Measurements from ENCODE around the gene TLE6.
"Not testable (repeated sequence)": the region's sequence is repeated elsewhere in the genome, so short reads cannot be mapped to it uniquely, and the experiment has no call there.

The TLE6 gene

GRCh38 chr19:2974342-2975041, 2.9 kb upstream of the TLE6 start:
- no peak for DNase-seq

DNA sequence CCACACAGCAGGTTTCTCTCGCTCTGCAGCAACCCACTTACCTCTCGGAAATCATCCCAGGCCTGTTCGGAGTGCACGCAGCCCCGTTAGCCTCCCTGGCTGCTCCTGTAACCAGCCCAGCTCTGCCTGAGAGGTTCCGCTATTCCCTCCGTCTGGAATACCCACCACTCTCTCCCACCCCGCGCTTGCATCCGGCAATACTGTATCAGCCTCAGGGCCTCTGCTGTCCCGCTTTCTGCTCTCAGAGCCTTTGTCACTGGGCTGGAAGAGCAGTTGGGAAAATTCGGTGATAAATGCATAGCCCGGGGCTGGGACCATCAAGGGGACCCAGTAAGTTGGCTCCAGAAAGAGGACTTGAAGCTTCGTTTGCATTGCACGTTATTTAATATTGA, 759 bp upstream of the TLE6 start:
- DNase-seq, result no peak

GRCh38 chr19:2977746-2978138, 378 bp downstream of the TLE6 start:
- no peak for DNase-seq

DNA sequence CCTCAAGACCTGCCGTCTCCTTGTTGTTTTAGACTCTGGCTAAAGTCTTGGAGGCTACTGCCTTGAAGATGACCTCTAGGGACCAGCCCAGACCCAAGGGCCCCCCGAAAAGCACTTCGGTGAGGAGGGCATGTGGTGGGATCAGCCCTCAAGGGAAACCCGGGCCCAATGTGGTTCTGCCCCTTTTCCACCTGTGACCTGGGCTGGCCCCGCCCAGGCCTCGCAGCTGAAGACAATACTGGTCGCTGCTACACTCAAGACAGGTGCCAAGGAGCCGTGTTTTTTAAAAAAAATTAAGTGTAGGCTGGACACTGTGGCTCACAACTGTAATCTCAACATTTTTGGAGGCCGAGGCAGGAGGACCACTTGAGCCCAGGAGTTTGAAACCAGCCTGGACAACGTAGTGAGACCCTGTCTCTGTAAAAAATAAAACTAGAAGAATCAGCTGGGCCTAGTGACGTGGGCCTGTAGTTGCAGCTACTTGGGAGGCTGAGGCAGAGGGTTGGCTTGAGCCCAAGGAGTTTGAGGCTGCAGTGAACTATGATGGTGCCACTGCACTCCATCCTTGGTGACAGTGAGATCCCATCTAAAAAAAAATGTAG, 903 bp downstream of the TLE6 start:
- no peak for DNase-seq

DNA sequence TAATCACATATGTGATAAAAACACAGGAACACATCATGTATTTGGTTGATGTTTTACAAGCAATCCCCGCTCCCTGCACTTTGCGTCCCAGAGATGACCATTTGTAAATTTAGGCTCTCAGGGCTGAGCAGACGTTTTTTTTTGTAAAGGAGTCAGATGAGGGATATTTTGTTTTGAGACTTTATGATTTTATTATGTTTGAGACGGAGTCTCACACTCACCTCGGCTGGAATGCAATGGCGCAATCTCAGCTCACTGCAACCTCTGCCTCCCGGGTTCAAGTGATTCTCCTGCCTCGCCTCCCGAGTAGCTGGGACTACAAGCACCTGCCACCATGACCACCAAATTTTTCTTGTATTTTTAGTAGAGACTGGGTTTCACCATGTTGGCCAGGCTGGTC, 1.4 kb downstream of the TLE6 start:
- no peak for DNase-seq

GRCh38 chr19:2981898-2982297, 4.5 kb downstream of the TLE6 start:
- no peak for DNase-seq

DNA sequence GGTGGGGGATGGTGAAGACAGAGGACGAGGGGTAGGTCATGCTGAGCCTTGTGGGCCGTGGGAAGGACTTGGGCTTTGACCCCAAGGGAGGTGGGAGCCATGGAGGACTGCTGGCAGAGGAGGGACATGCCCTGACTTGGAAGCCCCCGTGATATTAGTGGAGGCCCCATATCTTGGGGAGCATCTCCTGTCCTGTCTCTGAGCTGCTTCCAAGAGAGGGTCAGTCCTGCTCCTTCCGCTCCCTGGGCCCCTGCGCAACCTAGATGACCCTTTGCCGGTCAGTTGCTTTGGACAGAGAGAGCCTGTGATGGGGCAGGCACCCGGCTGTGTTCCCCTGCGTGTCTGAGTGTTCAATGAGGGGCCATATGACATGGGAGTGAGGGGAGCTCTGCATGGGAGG, 5.2 kb downstream of the TLE6 start:
- no peak for DNase-seq

DNA sequence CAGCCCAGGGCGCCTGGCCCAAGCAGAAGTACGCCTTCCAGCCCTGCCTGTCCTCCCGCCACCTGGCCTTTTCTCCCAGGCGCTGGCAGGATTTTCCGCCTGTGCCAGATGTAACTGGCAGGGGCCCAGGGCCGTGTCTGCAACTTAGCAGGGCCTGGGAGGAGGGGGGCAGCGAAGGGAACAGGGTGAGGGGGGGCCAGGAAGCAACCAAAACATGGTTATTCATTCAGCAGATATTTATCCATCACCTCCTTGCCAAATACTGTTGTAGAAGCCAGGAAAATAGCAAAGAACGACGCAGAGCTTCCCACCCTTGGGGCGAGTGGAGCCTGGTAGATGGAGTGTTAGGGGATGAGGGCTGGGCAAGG, 5.6 kb downstream of the TLE6 start:
- DNase-seq, result no peak

DNA sequence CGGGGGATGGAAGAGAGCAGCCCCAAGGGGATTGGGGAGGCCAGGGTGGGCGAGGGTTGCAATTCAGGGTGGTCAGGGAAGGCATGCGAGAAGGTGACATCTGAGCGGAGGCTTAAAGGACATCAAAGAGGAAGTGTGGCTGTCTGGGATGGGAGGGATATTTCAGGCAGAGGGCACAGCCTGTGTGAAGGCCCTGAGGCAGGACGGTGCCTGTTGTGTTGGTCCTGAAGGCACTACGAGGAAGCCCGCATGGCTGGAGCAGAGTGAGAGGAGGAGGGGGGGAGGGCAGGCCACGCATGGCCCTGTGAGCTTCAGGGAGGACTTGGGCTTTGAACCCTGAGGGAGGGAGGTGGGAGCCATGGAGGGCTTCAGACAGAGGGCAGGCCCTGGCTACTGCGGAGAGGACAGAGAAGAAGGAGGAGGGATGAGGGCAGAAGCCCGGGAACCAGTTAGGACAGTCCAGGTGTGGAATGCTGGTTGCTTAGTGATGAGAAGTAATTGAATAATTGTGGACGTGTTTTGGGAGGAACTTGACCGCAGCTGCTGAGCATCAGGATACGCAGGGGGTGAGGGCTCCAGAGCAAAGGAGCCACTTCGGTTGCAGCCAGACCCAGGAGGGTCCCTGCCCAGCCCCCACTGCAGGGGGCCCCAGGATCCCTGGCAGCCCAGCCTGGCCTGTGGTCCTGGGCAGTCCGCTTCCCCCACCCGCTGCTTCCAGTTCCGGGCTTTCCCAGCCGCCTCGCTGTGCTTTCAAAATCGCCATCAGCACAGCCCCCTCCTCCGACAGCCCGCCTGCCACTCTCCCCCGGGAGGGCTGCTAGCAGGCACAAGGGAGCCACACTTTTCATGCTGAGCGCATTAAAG, 6.2 kb downstream of the TLE6 start:
- DNase-seq, result no peak

DNA sequence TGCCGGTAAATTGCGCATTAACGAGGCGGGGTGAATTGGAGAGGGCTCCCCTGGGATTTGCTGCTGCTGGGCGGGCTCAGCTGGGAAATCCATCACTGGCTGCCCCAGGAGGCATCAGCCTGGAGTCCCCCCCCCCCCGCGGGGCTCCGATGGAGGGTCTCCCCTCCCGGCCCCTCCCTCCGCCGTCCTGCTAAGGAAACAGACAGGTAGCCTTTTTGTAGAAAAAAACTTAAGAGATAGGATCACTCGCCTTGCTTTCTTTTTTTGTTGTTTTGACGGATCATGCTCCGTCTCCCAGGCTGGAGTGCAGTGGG, 6.8 kb downstream of the TLE6 start:
- no peak for DNase-seq

DNA sequence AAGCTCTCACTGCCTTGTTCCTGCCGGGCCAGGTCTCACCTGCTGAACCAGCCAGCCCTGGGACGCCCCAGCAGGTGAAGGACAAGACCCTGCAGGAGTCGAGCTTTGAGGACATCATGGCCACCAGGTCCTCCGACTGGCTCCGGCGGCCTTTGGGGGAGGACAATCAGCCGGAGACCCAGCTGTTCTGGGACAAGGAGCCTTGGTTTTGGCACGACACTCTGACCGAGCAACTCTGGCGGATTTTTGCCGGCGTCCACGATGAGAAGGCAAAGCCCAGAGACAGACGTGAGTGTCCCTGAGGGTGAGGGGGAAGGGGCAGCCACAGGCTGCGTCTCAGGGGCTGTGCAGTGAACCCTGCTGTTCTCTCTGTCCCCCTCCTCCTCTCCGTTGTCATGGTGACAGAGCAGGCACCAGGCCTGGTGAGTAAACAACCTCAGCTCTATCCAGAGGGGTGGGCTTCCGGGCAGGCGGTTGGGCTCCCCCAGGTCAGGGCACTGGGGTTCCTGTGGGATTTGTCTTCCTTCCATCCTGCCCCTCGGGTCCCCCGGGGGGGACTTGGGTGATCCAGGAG, 9.7 kb downstream of the TLE6 start:
- no peak for DNase-seq

DNA sequence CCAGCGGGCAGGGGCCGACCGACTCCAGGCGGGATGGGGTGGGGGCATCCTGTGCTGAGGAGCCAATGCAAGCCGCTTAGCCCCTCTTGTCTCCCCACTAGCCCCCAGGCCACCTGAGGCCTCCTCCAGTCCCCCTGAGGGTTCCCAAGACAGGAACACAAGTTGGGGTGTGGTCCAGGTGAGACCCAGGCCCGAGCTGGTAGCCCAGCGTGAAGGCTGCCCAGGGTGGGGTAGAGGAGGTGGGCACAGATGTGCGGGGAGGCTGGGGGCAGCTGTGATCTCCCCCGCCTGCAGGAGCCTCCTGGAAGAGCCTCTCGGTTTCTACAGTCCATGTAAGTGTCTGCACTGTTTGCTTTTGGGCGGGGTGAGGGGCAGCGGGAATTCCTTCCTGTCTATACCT, 10.4 kb downstream of the TLE6 start:
- no peak for DNase-seq

DNA sequence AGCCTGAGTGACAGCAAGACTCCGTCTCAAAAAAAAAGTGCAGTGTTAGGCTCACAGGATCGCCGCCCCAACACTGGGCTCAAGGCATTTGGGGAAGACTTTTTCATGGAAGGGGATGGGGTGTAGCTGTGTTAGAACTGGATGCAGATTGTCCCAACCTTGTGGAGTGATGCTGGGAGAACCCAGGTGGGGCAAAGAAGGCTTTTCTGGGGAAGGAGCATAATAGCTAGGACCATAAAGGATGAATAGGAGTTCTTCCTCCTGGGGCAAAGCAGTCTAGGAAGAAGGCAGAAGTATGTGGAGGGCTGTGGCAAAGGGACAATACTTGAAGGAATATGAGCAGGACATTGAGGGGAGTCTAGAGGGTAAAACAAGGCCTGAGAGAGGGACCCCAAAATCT, 11.2 kb downstream of the TLE6 start:
- DNase-seq, result no peak

- DNase-seq, result no peak
Measured at GRCh38 chr19:2989236-2989946, 12.0 kb downstream of the TLE6 start.

GRCh38 chr19:2992333-2992732, 15.0 kb downstream of the TLE6 start:
- not testable (repeated sequence) for DNase-seq

- no peak for DNase-seq
Measured at GRCh38 chr19:2992958-2993357, 15.6 kb downstream of the TLE6 start.

DNA sequence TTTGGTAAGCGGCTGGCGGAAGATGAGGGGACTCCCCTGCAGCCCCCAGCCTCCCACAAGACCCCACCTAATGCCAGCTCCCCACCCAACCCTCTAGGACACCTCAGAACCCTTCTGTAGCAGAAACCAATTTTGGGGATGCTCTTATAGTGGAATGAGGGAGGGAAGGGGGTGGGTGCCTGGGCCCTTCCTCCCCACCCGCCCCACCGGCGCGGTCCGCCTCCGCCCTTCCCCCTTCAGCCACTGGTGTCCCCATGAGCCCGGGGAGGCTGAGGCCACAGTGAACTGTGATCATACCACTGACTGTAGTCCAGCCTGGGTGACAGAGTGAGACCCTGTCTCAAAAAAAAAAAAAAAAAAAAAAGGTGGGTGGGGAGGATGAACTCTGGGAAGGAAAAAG, 16.2 kb downstream of the TLE6 start:
- no peak for DNase-seq

DNA sequence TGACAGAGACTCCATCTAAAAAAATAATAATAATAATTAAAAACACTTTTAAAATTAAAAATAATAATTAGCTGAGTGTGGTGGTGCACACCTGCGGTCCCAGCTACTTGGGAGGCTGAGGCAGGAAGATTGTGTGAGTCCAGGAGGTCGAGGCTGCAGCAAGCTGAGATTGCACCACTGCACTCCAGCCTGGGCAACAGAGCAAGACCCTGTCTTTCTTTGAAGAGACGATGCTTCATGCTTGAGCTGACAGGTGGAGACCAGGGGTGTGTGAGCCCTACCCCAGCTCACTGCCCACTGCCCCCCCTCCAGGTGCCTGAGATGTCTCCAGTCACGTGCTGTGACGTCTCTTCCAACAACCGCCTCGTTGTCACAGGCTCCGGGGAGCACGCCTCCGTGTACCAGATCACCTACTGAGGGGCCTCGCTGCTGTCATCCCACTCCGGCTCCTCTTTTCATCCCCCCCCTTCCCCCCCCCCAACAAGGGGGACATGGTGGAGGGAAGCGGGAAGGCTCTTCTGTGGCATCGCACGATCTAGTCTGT, 17.3 kb downstream of the TLE6 start:
- DNase-seq, result no peak

GRCh38 chr19:2997720-2998119, 20.4 kb downstream of the TLE6 start:
- DNase-seq, result no peak

DNA sequence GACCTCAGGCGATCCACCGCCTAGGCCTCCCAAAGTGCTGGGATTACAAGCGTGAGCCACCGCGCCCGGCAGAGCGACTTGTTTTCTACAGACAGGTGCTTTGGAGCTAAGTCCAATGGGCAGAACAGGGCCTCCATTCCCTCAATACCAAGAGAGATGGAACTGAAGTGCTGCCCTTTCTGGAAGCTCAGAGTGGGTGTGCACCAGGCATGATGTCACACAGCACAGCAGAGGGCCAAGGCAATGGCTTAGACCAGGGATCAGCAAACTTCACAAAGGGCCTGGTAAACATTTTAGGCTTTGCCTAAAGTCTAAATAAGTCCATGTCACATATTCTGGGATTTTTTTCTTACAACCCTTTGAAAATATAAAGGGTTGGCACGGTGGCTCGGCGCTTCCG, 21.3 kb downstream of the TLE6 start:
- no peak for DNase-seq

GRCh38 chr19:3001235-3001800, 24.0 kb downstream of the TLE6 start:
- DNase-seq, result no peak

DNA sequence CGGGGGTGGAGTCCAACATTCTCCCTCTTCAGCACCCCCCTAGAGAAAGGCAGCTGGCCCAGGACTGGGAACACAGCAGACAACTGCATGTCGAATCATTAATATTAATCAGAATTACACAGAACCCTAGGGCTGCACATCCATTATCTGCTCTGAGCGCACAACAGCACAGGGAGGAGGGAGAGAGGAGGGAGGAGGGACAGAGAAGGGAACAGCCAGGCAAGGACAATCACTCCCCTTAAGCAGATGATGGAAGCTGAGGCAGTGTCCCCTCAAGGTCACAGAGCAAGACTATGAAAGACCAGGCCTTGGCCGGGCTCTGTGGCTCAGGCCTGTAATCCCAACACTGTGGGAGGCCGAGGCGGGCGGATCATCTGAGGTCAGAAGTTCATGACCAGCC, 25.7 kb downstream of the TLE6 start:
- DNase-seq, result no peak

DNA sequence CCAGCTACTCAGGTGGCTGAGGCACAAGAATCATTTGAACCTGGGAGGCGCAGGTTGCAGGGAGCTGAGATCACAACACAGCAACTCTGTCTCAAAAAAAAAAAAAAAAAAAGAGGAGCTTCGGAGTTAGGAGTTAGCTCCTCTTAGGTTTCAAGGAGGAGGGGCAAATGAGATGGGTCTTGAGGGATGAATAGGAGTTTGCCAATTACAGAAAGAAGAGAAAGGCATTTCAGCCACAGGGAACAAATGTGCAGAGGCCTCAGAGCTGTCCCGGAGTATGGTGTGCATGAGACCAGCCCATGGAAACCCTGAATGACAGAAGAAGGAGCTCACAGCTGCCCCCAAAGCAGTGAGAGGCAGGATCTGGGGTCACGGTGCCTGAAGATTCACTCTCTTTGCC, 27.2 kb downstream of the TLE6 start:
- DNase-seq, result no peak
